NCI-H187 (cell line): Measurements from ENCODE around the gene ERLEC1.
"Not testable (repeated sequence)": the region's sequence is repeated elsewhere in the genome, so short reads cannot be mapped to it uniquely, and the experiment has no call there.

Source experiments
- DNase-seq, 2 experiments: peaks; one replicate each; lab custom pipeline; 2025; lab: John Stamatoyannopoulos, UW

Gene ERLEC1

GRCh38 chr2:53782676-53783075 is 4.2 kb upstream of the ERLEC1 start:
- DNase-seq = no peak

- no peak for DNase-seq
Measured at GRCh38 chr2:53784436-53784835, 2.4 kb upstream of the ERLEC1 start.

GRCh38 chr2:53785366-53785765 is 1.5 kb upstream of the ERLEC1 start:
- DNase-seq = no peak

- DNase-seq = no peak
Measured at GRCh38 chr2:53786352-53786704, 516 bp upstream of the ERLEC1 start.

- no peak for DNase-seq
Measured at GRCh38 chr2:53787614-53788289, 908 bp downstream of the ERLEC1 start.

GRCh38 chr2:53793261-53793660 is 6.4 kb downstream of the ERLEC1 start:
- no peak for DNase-seq

- no peak for DNase-seq
Measured at GRCh38 chr2:53793821-53794220, 7.0 kb downstream of the ERLEC1 start.

- DNase-seq = no peak
Measured at GRCh38 chr2:53801547-53801946, 14.7 kb downstream of the ERLEC1 start.

GRCh38 chr2:53802617-53803151 is 15.8 kb downstream of the ERLEC1 start:
- DNase-seq = no peak

GRCh38 chr2:53811601-53812000 is 24.8 kb downstream of the ERLEC1 start:
- DNase-seq = no peak

- no peak for DNase-seq
Measured at GRCh38 chr2:53813151-53813550, 26.3 kb downstream of the ERLEC1 start.

- no peak for DNase-seq
Measured at GRCh38 chr2:53818854-53819435, 32.1 kb downstream of the ERLEC1 start.

- no peak for DNase-seq
Measured at GRCh38 chr2:53819634-53820033, 32.8 kb downstream of the ERLEC1 start.

- DNase-seq = no peak
Measured at GRCh38 chr2:53820048-53820447, 33.2 kb downstream of the ERLEC1 start.

GRCh38 chr2:53820711-53821110 is 33.9 kb downstream of the ERLEC1 start:
- DNase-seq = no peak

GRCh38 chr2:53821810-53822209 is 35.0 kb downstream of the ERLEC1 start:
- DNase-seq = no peak

- DNase-seq = not testable (repeated sequence)
Measured at GRCh38 chr2:53823639-53824038, 36.8 kb downstream of the ERLEC1 start.

GRCh38 chr2:53826030-53826410 is 39.2 kb downstream of the ERLEC1 start:
- no peak for DNase-seq

- DNase-seq = no peak
Measured at GRCh38 chr2:53826587-53827397, 39.9 kb downstream of the ERLEC1 start.

- no peak for DNase-seq
Measured at GRCh38 chr2:53827398-53828175, 40.7 kb downstream of the ERLEC1 start.

- DNase-seq = no peak
Measured at GRCh38 chr2:53828331-53828730, 41.5 kb downstream of the ERLEC1 start.

GRCh38 chr2:53829273-53829979 is 42.6 kb downstream of the ERLEC1 start:
- no peak for DNase-seq
